ENCODE measurements around the gene UNC93A.
"Not testable (repeated sequence)": the region's sequence is repeated elsewhere in the genome, so short reads cannot be mapped to it uniquely, and the experiment has no call there.

The UNC93A gene

DNA sequence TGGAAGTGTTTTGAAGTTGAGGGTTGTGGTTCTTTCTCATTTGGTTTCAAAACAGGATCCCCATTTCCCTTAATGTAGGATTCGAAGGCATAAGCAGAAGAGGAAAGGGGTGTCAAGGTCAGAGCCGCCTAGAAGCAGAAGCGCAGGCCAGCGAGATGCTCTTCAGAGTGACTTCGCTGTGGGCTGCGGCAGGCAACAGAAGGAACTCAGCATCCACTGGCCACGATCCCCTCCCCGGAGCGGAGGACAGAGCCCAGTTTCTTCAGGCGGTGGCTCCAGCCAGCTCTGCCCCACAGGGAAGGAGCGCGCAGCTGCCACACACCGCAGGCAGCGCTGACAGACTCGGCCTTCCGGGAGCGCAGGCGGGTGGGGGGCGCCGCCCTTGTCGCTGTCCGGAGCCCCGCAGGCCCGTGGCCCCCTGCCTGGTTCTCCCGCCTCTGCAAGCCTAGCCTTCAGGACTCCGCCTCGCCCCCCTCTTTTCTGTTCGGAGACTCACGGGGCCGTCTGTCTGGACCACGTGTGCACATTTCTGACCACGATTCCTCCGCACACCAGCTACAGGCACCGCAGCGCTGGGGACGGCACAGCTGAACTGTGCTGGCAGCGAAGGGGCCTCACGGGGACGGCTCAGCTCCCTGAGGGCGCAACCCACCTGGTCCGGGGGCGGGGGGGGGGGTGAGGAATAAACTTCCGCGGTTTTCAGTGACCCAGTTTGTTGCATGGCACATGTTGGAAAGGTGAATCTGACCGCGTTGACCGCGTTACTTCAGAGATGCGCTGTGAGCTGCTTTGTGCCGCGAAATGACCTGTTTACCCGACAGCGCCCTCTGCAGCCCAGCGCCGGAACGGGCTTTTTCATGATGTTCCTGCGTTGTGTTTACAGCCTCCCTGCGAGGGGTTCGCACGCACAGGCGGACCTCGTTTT lies 59.9 kb downstream of the UNC93A start:
- Histone ChIP-seq H3K27ac (ENCODE audit: low read depth, low read length) (no peak overlapping the region), H3K4me2 (ENCODE audit: low read length) (peak overlapping the region; percentile 85), H3K4me1 (ENCODE audit: control insufficient read depth, low read length) (peaks cover 28% of the 10 kb centered on the region), H3K27me3 (ENCODE audit: control insufficient read depth, low read length) (peaks cover 23% of the 10 kb centered on the region), H4K20me1 (ENCODE audit: control insufficient read depth, insufficient read depth, low read depth, low read length) (no peaks in the 10 kb centered on the region), H3K4me3 (ENCODE audit: low read length) (peak overlapping the region; percentile 70), H3K9me3 (ENCODE audit: control insufficient read depth, insufficient read depth, low read length) (no peaks in the 10 kb centered on the region), H3K36me3 (ENCODE audit: control insufficient read depth, low read length) (no peaks in the 10 kb centered on the region), H3K9me2 (replicated peaks; ENCODE audit: control insufficient read depth, low read length) (no peaks in the 10 kb centered on the region), H3K79me2 (ENCODE audit: control insufficient read depth, low read length) (no peaks in the 10 kb centered on the region), H3F3A (ENCODE audit: control insufficient read depth, insufficient read depth) (no peaks in the 10 kb centered on the region)
- TF ChIP-seq, protein P1, sequence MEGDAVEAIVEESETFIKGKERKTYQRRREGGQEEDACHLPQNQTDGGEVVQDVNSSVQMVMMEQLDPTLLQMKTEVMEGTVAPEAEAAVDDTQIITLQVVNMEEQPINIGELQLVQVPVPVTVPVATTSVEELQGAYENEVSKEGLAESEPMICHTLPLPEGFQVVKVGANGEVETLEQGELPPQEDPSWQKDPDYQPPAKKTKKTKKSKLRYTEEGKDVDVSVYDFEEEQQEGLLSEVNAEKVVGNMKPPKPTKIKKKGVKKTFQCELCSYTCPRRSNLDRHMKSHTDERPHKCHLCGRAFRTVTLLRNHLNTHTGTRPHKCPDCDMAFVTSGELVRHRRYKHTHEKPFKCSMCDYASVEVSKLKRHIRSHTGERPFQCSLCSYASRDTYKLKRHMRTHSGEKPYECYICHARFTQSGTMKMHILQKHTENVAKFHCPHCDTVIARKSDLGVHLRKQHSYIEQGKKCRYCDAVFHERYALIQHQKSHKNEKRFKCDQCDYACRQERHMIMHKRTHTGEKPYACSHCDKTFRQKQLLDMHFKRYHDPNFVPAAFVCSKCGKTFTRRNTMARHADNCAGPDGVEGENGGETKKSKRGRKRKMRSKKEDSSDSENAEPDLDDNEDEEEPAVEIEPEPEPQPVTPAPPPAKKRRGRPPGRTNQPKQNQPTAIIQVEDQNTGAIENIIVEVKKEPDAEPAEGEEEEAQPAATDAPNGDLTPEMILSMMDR (IDR thresholded peaks at IDR 0.05; ENCODE audit: low read depth, low read length, poor library complexity, severe bottlenecking) = peak; percentile 94
- TF ChIP-seq EZH2phosphoT487 (IDR thresholded peaks at IDR 0.05; ENCODE audit: borderline replicate concordance, low read length) = no peak

DNA sequence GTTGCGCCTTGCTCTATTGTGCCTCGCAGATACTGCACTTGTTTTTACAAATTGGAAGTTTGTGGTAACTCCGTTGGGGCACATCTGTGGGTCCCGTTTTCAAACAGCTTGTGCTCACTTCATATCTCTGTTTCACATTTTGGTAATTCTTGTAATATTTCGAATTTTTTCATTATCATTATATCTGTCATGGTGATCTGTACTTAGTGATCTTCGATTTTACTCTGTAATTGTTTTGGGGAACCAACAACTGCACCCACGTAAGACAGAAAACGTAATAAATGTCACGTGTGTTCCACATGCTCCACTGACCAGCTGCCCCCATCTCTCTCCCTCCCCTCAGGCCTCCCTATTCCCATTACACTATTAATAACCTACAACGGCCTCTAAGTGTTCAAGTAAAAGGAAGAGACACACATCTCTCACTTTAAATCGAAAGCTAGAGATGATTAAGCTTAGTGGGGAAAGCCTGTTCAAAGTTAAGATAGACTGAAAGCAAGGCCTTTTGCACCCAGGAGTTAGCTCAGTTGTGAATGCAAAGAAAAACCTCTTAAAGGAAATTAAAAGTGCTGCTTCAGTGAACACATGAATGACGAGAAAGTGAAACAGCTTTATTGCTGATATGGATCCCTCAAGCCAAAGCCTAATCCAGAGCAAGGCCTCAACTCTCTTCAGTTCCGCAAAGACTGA lies 60.7 kb downstream of the UNC93A start:
- H3K9me2 ChIP-seq (replicated peaks; ENCODE audit: control insufficient read depth, low read length) = no peaks in the 10 kb centered on the region
- H3K79me2 ChIP-seq (ENCODE audit: control insufficient read depth, low read length) = no peaks in the 10 kb centered on the region
- no peaks in the 10 kb centered on the region for H3F3A ChIP-seq (ENCODE audit: control insufficient read depth, insufficient read depth)
- no peaks in the 10 kb centered on the region for H3K9me3 ChIP-seq (ENCODE audit: control insufficient read depth, insufficient read depth, low read length)
- H3K27ac ChIP-seq (ENCODE audit: low read depth, low read length) = peak overlapping the region; percentile 20
- TF ChIP-seq EZH2phosphoT487 (IDR thresholded peaks at IDR 0.05; ENCODE audit: borderline replicate concordance, low read length) = no peak
- TF ChIP-seq, protein P1 (IDR thresholded peaks at IDR 0.05; ENCODE audit: low read depth, low read length, poor library complexity, severe bottlenecking) = no peak
- peak overlapping the region; percentile 85 for H3K4me2 ChIP-seq (ENCODE audit: low read length)
- H3K4me1 ChIP-seq (ENCODE audit: control insufficient read depth, low read length) = peaks cover 28% of the 10 kb centered on the region
- H4K20me1 ChIP-seq (ENCODE audit: control insufficient read depth, insufficient read depth, low read depth, low read length) = no peaks in the 10 kb centered on the region
- peaks cover 20% of the 10 kb centered on the region for H3K27me3 ChIP-seq (ENCODE audit: control insufficient read depth, low read length)
- peak overlapping the region; percentile 70 for H3K4me3 ChIP-seq (ENCODE audit: low read length)
- no peaks in the 10 kb centered on the region for H3K36me3 ChIP-seq (ENCODE audit: control insufficient read depth, low read length)

DNA sequence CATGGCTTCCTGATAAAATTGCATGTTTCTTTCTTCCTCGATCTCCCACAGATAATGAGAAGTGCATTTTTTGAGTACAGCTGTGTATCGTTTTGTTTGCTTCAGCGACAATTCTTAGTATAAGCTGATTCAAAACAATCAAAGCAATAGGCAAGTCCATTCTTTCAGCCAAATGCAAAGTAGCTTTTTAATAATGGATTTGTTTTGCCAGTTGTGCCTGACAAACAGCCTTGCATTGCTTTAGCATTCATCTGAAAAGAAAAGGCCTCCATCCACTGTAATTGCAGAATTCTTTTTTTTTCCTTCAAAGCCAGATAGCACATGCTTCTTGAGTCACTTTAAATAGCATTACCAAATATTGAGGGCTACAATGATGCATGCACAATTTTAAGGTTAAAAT lies 65.8 kb downstream of the UNC93A start:
- H3K9me3 ChIP-seq (ENCODE audit: control insufficient read depth, insufficient read depth, low read length) = no peaks in the 10 kb centered on the region
- no peak overlapping the region for H3K4me3 ChIP-seq (ENCODE audit: low read length)
- H3K27ac ChIP-seq (ENCODE audit: low read depth, low read length) = no peak overlapping the region
- no peak overlapping the region for H3K4me2 ChIP-seq (ENCODE audit: low read length)
- H3K79me2 ChIP-seq (ENCODE audit: control insufficient read depth, low read length) = no peaks in the 10 kb centered on the region
- no peaks in the 10 kb centered on the region for H3K9me2 ChIP-seq (replicated peaks; ENCODE audit: control insufficient read depth, low read length)
- TF ChIP-seq EZH2phosphoT487 (IDR thresholded peaks at IDR 0.05; ENCODE audit: borderline replicate concordance, low read length) = no peak
- TF ChIP-seq, protein P1 (IDR thresholded peaks at IDR 0.05; ENCODE audit: low read depth, low read length, poor library complexity, severe bottlenecking) = no peak
- no peaks in the 10 kb centered on the region; the same call in 1 of the 2 replicates for H4K20me1 ChIP-seq (ENCODE audit: control insufficient read depth, insufficient read depth, low read depth, low read length)
- peaks cover 5% of the 10 kb centered on the region for H3K4me1 ChIP-seq (ENCODE audit: control insufficient read depth, low read length)
- no peaks in the 10 kb centered on the region for H3F3A ChIP-seq (ENCODE audit: control insufficient read depth, insufficient read depth)
- no peaks in the 10 kb centered on the region for H3K36me3 ChIP-seq (ENCODE audit: control insufficient read depth, low read length)
- no peaks in the 10 kb centered on the region for H3K27me3 ChIP-seq (ENCODE audit: control insufficient read depth, low read length)

DNA sequence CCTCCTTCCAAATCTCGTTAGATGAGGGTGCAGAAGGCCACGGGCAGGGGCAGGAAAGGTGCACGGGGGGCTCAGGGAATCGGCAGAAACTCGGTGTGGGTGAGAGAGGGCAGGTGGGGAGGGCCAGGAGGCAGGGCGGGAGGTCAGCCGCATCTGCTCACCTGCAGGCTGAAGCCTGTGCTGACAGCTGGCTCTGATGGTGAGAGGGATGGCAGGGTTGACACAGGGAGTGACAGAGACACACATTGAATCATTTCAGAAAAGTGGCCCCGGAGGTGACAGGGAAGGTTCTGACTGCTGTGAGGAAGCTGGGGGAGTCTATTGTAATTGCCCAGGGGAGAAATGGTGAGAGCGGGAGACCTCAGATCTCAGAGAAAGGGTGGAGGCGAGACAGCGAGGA lies 67.3 kb downstream of the UNC93A start:
- H3K4me3 ChIP-seq (ENCODE audit: low read length); H3K4me2 ChIP-seq (ENCODE audit: low read length); H3K9me3 ChIP-seq (ENCODE audit: control insufficient read depth, insufficient read depth, low read length); H3K9me2 ChIP-seq (replicated peaks; ENCODE audit: control insufficient read depth, low read length); H4K20me1 ChIP-seq (ENCODE audit: control insufficient read depth, insufficient read depth, low read depth, low read length); H3F3A ChIP-seq (ENCODE audit: control insufficient read depth, insufficient read depth); H3K27me3 ChIP-seq (ENCODE audit: control insufficient read depth, low read length); H3K4me1 ChIP-seq (ENCODE audit: control insufficient read depth, low read length); H3K27ac ChIP-seq (ENCODE audit: low read depth, low read length); H3K36me3 ChIP-seq (ENCODE audit: control insufficient read depth, low read length); H3K79me2 ChIP-seq (ENCODE audit: control insufficient read depth, low read length): not testable (repeated sequence)

DNA sequence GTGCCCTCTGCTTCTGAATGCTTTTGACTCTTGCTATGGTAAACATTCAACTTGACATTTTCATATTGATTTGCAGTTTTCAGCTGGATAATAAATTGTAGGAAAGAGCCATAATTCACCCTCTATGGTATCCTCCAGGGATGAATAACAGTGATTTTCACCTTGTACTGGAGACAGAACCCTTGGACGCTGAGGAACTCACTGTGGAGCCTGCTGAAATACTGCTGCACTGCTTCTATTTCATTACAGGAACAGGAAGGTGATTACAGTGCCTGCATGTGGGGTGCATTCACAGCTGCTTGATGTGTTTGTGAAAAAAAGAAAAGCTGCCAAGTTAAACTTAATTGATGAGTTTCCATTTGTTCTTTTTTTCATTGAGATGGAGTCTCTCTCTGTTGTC lies 70.1 kb downstream of the UNC93A start:
- H3F3A ChIP-seq (ENCODE audit: control insufficient read depth, insufficient read depth); H3K4me1 ChIP-seq (ENCODE audit: control insufficient read depth, low read length); H3K36me3 ChIP-seq (ENCODE audit: control insufficient read depth, low read length); H3K9me2 ChIP-seq (replicated peaks; ENCODE audit: control insufficient read depth, low read length); H3K27ac ChIP-seq (ENCODE audit: low read depth, low read length); H3K4me3 ChIP-seq (ENCODE audit: low read length); H3K79me2 ChIP-seq (ENCODE audit: control insufficient read depth, low read length); H3K9me3 ChIP-seq (ENCODE audit: control insufficient read depth, insufficient read depth, low read length); H4K20me1 ChIP-seq (ENCODE audit: control insufficient read depth, insufficient read depth, low read depth, low read length); H3K27me3 ChIP-seq (ENCODE audit: control insufficient read depth, low read length); H3K4me2 ChIP-seq (ENCODE audit: low read length): not testable (repeated sequence)
